ENCODE measurements around the gene C6orf132. TPM values are rescaled to one million over a fixed set of nuclear protein-coding genes. Genes with fewer than 3 reads are reported as not detected.

The C6orf132 gene
- total RNA-seq, 3 donors from 2014 or later, result 22.2 to 67.6 (median 57.6) TPM

DNA sequence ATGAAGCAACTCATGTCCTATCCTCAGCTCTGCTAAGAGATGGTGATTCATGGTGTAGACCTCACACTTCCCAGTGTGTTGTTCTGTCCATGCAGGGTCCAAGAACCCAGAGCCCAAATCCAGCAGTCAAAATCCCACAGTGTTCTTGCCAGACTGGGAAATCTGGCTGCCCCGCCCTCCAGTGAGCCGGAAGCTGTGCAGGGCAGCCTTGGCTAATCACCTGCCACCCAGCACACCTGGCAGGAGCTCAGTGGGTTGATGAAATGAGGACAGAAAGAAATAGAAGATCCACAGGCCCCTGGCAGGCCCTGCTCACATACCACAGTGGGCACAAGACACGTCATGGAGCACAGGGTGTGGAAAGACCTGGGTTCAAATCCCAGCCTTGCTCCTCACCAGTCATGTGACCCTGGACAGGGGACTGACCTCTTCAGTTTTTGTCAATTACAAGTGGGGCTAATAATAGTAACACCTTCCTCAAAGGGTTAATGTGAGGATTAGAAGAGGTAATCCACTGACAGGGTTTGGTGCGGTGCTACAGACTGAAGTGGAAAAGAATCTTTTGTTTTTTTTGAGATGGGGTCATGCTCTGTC lies 17.1 kb upstream of the C6orf132 start:
- TF ChIP-seq, protein P1, sequence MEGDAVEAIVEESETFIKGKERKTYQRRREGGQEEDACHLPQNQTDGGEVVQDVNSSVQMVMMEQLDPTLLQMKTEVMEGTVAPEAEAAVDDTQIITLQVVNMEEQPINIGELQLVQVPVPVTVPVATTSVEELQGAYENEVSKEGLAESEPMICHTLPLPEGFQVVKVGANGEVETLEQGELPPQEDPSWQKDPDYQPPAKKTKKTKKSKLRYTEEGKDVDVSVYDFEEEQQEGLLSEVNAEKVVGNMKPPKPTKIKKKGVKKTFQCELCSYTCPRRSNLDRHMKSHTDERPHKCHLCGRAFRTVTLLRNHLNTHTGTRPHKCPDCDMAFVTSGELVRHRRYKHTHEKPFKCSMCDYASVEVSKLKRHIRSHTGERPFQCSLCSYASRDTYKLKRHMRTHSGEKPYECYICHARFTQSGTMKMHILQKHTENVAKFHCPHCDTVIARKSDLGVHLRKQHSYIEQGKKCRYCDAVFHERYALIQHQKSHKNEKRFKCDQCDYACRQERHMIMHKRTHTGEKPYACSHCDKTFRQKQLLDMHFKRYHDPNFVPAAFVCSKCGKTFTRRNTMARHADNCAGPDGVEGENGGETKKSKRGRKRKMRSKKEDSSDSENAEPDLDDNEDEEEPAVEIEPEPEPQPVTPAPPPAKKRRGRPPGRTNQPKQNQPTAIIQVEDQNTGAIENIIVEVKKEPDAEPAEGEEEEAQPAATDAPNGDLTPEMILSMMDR (IDR thresholded peaks at IDR 0.05), result no peak
- ATAC-seq (peak; percentile 84), DNase-seq (peak in 1 of 3 donors; percentile 62)
- Histone ChIP-seq H3K9me3 (no peaks in the 10 kb centered on the region), H3K36me3 (ENCODE audit: low read depth) (no peaks in the 10 kb centered on the region), H3K4me1 (ENCODE audit: low read depth) (no peaks in the 10 kb centered on the region), H3K4me3 (no peak overlapping the region)
- intact Hi-C loops (cut with DNase I, micrococcal nuclease), result no loop called here

DNA sequence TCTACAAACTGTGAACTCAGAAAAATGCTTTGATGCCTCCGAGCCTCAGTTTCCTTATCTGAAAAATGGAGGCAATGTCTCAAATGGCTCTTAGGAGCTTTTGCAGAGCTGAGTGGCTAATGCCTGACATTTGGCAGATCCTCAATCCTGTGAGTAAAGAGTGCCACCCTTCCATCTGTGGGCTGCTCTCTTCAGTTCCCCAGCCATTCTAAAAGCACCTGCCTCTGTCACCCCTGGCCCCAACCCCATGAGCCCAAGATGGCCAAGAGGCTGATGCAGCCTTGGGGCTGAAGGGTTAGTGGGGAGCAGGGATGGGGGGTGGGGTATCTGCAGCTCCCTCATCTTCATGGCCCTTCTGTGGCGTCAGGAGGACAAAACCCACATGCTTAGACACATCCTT lies 16.2 kb upstream of the C6orf132 start:
- intact Hi-C loops (cut with DNase I, micrococcal nuclease), result no loop called here

DNA sequence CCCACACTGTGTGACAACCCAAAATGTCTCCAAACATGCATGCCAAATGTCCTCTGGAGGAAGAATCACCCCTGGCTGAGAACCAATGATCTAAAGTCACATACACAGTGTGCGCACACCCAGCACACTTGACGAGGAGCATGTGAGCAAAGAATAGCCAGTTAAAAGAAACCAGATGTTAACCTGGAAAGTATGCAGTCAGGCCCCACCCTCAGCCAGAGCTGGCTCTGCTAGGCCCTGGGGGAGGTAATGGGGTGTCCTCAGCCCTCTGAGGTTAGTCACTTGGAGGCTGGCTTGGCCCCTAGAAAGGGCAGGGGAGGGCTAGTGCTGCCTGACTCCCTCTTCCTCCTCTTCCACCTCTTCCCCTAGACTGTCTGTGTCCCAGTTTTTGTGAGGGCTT lies 15.6 kb upstream of the C6orf132 start:
- intact Hi-C loops (cut with DNase I, micrococcal nuclease), result no loop called here
- TF ChIP-seq, protein P1 (IDR thresholded peaks at IDR 0.05), result no peak
- Histone ChIP-seq H3K4me1 (ENCODE audit: low read depth) (no peaks in the 10 kb centered on the region), H3K4me3 (no peak overlapping the region), H3K9me3 (no peaks in the 10 kb centered on the region), H3K36me3 (ENCODE audit: low read depth) (no peaks in the 10 kb centered on the region)
- ATAC-seq (no peak), DNase-seq (no peak)

More for the DNA sequence above, 16.2 kb upstream of the C6orf132 start:
- Histone ChIP-seq H3K9me3 (no peaks in the 10 kb centered on the region), H3K36me3 (ENCODE audit: low read depth) (no peaks in the 10 kb centered on the region), H3K4me3 (no peak overlapping the region), H3K4me1 (ENCODE audit: low read depth) (no peaks in the 10 kb centered on the region)
- ATAC-seq (no peak), DNase-seq (no peak)
- TF ChIP-seq, protein P1 (IDR thresholded peaks at IDR 0.05), result no peak

DNA sequence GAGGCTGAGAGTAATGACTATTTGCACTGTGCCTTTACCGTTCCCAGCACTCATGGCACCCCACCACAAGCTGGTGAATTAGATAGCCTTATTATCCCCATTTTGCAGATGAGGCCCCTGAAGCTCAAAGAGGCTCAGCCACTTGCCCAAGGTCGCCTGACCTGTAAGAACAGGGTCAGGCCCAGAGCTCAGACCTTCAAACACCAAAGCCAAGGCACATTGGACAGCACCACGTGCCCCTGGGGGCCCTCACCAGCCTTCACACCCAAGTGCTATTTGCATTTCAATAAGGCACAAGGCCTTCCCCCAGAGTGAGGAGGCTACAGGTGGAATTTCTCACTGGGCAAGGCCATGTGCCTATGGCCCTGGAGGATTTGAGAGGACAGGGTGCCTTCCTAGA lies 14.2 kb upstream of the C6orf132 start:
- ATAC-seq, result no peak
- TF ChIP-seq, protein P1 (IDR thresholded peaks at IDR 0.05), result no peak
- no peak overlapping the region for H3K4me3 ChIP-seq
- DNase-seq, result no peak
- no peaks in the 10 kb centered on the region for H3K4me1 ChIP-seq (ENCODE audit: low read depth)
- H3K9me3 ChIP-seq, result no peaks in the 10 kb centered on the region
- H3K36me3 ChIP-seq (ENCODE audit: low read depth), result no peaks in the 10 kb centered on the region
- intact Hi-C loops (cut with DNase I, micrococcal nuclease), result no loop called here

DNA sequence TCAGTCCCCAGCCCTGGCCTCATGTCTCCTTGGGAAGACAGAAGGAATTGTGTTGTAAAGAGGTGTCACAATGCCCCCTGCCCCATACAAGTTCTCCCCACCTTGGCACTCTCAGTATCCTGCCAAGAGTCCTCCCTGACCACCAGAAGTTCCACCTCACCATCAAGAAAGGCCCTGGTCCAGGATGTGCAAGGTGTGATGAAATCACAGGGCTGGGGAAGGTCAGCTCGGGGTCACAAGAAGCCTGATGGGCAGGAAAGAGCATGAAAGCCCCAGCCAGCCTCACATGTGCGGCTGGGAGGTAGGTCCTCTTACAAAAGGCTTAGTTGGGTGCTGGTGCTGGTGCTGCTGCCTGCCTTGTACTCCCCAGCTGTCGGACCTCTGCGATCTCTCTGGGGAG lies 12.9 kb upstream of the C6orf132 start:
- no peaks in the 10 kb centered on the region for H3K9me3 ChIP-seq
- intact Hi-C loops (cut with DNase I, micrococcal nuclease), result no loop called here
- ATAC-seq, result no peak

More for the DNA sequence above, 12.9 kb upstream of the C6orf132 start:
- no peaks in the 10 kb centered on the region for H3K36me3 ChIP-seq (ENCODE audit: low read depth)
- no peak for DNase-seq
- no peaks in the 10 kb centered on the region for H3K4me1 ChIP-seq (ENCODE audit: low read depth)
- TF ChIP-seq, protein P1 (IDR thresholded peaks at IDR 0.05), result no peak
- no peak overlapping the region for H3K4me3 ChIP-seq

Data from mucosa of descending colon (tissue), 3 donors.